ENCODE measurements around the gene OR2A14.

DNA sequence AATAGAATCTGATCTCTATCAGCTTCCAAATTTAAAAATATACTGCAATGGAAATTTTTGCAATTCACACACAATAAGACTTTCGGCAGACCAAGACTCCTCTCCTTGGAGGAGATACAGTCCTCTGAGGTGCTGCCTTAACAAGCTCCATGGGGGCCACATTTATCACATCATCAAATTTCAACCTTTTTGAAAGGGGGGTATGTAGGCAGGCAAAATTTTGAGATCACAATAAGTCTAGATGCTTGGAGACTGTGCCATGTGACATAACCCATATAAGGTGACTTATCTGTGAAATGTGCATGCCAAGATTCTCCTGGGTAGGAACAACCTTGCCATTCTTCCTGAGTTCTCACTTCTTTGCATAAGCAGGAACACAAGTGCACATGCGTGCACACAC lies 37.0 kb upstream of the OR2A14 start, which contains the start of gene OR2A12:
- TF ChIP-seq, protein P1, sequence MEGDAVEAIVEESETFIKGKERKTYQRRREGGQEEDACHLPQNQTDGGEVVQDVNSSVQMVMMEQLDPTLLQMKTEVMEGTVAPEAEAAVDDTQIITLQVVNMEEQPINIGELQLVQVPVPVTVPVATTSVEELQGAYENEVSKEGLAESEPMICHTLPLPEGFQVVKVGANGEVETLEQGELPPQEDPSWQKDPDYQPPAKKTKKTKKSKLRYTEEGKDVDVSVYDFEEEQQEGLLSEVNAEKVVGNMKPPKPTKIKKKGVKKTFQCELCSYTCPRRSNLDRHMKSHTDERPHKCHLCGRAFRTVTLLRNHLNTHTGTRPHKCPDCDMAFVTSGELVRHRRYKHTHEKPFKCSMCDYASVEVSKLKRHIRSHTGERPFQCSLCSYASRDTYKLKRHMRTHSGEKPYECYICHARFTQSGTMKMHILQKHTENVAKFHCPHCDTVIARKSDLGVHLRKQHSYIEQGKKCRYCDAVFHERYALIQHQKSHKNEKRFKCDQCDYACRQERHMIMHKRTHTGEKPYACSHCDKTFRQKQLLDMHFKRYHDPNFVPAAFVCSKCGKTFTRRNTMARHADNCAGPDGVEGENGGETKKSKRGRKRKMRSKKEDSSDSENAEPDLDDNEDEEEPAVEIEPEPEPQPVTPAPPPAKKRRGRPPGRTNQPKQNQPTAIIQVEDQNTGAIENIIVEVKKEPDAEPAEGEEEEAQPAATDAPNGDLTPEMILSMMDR (IDR thresholded peaks at IDR 0.05; ENCODE audit: insufficient read depth, low read length): no peak
- TF ChIP-seq POLR2AphosphoS5 (IDR thresholded peaks at IDR 0.05; ENCODE audit: low read depth) (no peak), GABPA (IDR thresholded peaks at IDR 0.05; ENCODE audit: low read depth) (no peak), REST (IDR thresholded peaks at IDR 0.05; ENCODE audit: insufficient replicate concordance, low read depth) (no peak), SPI1 (IDR thresholded peaks at IDR 0.05; ENCODE audit: borderline replicate concordance, low read depth) (no peak)

Data from HL-60 (cell line).